ENCODE data around the gene HJURP. TPM values are rescaled to one million over a fixed set of nuclear protein-coding genes. Genes with fewer than 3 reads are reported as not detected.
"Not testable (repeated sequence)": the region's sequence is repeated elsewhere in the genome, so short reads cannot be mapped to it uniquely, and the experiment has no call there.

The HJURP gene, protein sequence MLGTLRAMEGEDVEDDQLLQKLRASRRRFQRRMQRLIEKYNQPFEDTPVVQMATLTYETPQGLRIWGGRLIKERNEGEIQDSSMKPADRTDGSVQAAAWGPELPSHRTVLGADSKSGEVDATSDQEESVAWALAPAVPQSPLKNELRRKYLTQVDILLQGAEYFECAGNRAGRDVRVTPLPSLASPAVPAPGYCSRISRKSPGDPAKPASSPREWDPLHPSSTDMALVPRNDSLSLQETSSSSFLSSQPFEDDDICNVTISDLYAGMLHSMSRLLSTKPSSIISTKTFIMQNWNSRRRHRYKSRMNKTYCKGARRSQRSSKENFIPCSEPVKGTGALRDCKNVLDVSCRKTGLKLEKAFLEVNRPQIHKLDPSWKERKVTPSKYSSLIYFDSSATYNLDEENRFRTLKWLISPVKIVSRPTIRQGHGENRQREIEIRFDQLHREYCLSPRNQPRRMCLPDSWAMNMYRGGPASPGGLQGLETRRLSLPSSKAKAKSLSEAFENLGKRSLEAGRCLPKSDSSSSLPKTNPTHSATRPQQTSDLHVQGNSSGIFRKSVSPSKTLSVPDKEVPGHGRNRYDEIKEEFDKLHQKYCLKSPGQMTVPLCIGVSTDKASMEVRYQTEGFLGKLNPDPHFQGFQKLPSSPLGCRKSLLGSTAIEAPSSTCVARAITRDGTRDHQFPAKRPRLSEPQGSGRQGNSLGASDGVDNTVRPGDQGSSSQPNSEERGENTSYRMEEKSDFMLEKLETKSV
- total RNA-seq, result 41.5 and 45.6 TPM in 2 replicates

DNA sequence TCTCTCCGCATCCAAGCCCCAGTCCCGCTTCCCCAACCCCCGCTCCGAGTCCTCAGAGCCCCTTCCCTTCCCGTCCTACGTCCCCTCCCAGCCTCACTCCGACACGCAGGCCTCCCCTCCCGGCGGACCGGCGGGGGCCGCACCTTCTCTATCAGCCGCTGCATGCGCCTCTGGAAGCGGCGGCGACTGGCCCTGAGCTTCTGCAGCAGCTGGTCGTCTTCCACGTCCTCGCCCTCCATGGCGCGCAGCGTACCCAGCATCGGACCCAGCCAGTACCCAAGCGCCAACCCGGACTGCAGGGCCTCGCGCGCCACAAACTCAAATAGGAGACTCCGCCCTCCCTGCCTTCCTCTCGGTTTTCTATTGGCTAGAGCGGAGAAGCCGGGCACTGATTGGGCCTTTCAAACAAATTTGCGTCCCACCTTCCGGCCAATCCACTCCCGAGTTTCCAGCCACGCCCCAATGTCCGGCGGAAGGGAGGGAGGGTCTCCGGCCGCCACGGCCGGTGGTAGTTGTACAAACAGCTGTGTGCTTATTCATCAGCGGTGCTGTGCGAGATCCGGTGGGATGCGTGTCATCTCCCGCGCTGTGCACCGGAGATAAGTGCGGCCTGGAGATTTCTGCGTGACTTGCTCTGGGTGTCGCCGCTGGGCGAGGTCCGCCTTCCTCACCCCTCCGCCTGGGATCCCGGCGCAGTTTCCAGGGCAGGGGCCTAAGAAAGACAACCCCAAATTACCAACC, at the start of gene HJURP:
Gene HJURP (minus strand): TSS at position 295 of the 741 bp plus-strand sequence. CDS start 35 bp downstream, at position 260.
- Mint-ChIP-seq H3K27ac (peak within 1 kb of the TSS; percentile 96), H3K9me3 (no peaks in the 10 kb centered on the region), H3K27me3 (peaks cover 2% of the 10 kb centered on the region), H3K4me3 (peak within 1 kb of the TSS; percentile 99), H3K4me1 (peaks cover 49% of the 10 kb centered on the region), H3K36me3 (ENCODE audit: low read depth) (peaks cover 26% of the 10 kb centered on the region)
- peak; percentile 99 for DNase-seq
- intact Hi-C loops (cut with micrococcal nuclease), result loop anchor here (1.0 to 10.0 kb wide), 2 partner anchors 14 to 300 kb away; partner anchors contain the start of gene MSL3B

DNA sequence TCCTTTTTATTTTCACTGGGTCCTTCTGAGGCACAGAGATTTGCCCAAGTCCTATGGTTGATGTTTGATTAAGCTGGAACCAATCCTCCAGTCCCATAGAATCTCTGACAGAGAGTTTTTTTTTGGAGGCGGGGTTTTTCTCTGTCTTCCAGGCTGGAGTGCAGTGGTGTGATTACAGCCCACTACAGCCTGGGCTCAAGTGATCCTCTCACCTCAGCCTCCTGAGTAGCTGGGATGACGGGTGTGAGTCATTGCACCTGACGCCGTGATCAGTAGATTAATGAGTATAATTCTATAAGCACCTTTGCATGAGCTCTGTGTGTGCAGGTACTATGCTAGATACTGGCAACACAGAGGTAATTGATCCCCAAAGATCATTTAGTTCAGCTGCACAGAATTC, 47.5 kb upstream of the HJURP start:
- H3K36me3 Mint-ChIP-seq (ENCODE audit: low read depth), result no peaks in the 10 kb centered on the region
- peaks cover 10% of the 10 kb centered on the region for H3K27me3 Mint-ChIP-seq
- no peak for DNase-seq
- no peak overlapping the region for H3K4me3 Mint-ChIP-seq
- no peaks in the 10 kb centered on the region for H3K9me3 Mint-ChIP-seq
- intact Hi-C loops (cut with micrococcal nuclease), result no loop called here
- no peak overlapping the region for H3K27ac Mint-ChIP-seq
- H3K4me1 Mint-ChIP-seq, result no peaks in the 10 kb centered on the region

DNA sequence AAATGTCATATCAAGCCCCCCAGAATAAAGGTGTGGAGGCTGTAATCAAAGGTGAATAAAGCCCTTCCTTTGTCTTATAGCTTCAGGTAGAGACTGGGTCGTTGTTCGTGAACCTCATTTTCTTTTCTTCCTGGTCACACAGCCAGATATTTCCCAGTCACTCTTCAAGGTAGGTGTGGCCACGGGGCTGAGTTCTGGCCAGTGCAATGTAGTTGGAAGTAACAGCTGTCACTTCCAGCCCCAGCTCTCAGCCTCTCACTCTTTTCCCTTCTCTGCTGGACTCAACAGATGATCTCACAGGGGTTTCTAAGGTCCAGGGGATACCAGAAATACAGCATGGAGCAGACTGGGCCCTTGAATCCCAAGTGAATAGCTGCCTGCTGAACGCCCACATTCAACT, 47.0 kb upstream of the HJURP start:
- Mint-ChIP-seq H3K27ac (no peak overlapping the region), H3K9me3 (no peaks in the 10 kb centered on the region), H3K4me1 (no peaks in the 10 kb centered on the region), H3K4me3 (no peak overlapping the region), H3K27me3 (peaks cover 10% of the 10 kb centered on the region), H3K36me3 (ENCODE audit: low read depth) (no peaks in the 10 kb centered on the region)
- no peak for DNase-seq
- intact Hi-C loops (cut with micrococcal nuclease), result no loop called here

DNA sequence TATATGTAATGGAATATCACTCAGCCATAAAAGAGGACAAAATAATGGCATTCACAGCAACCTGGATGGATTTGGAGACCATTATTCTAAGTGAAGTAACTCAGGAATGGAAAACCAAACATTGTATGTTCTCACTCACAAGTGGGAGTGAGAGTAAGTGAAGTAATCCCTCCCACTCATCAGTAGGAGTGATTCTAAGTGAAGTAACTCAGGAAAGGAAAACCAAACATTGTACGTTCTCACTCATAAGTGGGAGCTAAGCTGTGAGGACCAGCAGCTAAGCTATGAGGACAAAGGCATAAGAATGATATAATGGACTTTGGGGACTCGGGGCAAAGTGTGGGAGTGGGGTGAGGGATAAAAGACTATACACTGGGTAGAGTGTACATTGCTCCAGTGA, 41.9 kb upstream of the HJURP start:
- H3K36me3 Mint-ChIP-seq (ENCODE audit: low read depth); intact Hi-C loops (cut with micrococcal nuclease); H3K4me1 Mint-ChIP-seq; H3K27ac Mint-ChIP-seq; H3K4me3 Mint-ChIP-seq; DNase-seq; H3K9me3 Mint-ChIP-seq: not testable (repeated sequence)
- peaks cover 23% of the 10 kb centered on the region for H3K27me3 Mint-ChIP-seq

DNA sequence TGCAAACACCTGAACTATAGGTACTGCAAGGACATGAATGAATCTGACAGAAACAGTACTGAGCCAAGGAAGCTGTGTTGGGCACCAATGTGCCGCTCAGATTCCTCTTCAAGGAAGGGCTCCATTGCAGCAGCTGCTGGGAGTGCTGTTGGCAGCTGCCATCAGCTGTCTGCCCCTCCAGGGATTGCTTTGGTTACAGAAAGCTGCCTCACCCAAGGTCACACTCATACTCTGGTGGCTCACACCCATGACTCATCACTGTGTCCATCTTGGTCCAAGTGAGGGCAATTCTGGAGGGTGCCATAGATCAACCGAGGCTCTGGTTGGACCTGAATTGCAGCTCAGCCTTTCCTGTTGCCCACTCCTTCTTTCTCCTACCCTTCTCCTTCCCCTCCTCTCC, 38.5 kb upstream of the HJURP start:
- H3K4me3 Mint-ChIP-seq, result no peak overlapping the region
- peak; percentile 35 for DNase-seq
- intact Hi-C loops (cut with micrococcal nuclease), result no loop called here
- no peaks in the 10 kb centered on the region for H3K4me1 Mint-ChIP-seq
- peaks cover 3% of the 10 kb centered on the region for H3K9me3 Mint-ChIP-seq
- H3K27me3 Mint-ChIP-seq, result peaks cover 26% of the 10 kb centered on the region
- no peaks in the 10 kb centered on the region for H3K36me3 Mint-ChIP-seq (ENCODE audit: low read depth)
- no peak overlapping the region for H3K27ac Mint-ChIP-seq

DNA sequence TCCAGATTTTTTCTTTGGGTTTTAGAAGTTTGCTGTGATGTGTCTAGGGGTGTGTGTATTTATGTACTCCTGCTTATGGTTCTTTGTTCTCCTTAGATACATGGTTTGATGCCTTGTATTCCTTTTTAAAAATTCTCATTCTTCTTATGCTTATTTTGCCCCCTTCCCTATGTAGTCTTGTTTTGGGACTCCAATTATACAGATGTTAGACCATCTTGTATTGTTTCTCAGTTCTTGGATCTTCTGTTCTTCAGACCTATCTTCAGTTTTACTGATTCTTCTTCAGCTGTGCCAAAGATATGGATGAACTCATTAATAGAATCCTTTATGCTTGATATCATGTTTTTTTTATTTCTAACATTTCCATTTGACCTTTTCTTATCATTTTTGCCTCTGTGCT, 28.0 kb upstream of the HJURP start:
- no peak for DNase-seq
- intact Hi-C loops (cut with micrococcal nuclease), result no loop called here
- Mint-ChIP-seq H3K36me3 (ENCODE audit: low read depth) (no peaks in the 10 kb centered on the region), H3K4me3 (no peak overlapping the region), H3K4me1 (no peaks in the 10 kb centered on the region), H3K27me3 (peaks cover 14% of the 10 kb centered on the region), H3K9me3 (peaks cover 30% of the 10 kb centered on the region), H3K27ac (no peak overlapping the region)

DNA sequence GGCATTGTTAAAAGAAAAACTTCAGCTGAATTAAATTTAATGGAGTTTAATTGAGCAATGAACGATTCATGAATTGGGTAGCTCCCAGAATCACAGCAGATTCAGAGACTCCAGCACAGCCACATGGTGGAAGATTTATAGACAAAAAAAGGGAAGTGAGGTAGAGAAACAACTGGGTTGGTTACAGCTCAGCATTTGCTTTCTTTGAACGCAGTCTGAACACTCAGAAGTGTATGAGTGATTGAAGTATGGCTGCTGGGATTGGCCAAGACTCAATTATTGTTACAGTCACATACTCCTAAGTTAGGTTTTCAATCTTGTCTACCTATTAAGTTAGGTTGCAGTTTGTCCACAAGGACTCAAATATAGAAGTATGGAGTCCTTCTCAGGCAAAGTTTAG, 17.8 kb upstream of the HJURP start:
- intact Hi-C loops (cut with micrococcal nuclease); H3K4me3 Mint-ChIP-seq; H3K4me1 Mint-ChIP-seq; H3K27ac Mint-ChIP-seq; H3K36me3 Mint-ChIP-seq (ENCODE audit: low read depth); DNase-seq; H3K9me3 Mint-ChIP-seq: not testable (repeated sequence)
- H3K27me3 Mint-ChIP-seq, result peaks cover 41% of the 10 kb centered on the region

DNA sequence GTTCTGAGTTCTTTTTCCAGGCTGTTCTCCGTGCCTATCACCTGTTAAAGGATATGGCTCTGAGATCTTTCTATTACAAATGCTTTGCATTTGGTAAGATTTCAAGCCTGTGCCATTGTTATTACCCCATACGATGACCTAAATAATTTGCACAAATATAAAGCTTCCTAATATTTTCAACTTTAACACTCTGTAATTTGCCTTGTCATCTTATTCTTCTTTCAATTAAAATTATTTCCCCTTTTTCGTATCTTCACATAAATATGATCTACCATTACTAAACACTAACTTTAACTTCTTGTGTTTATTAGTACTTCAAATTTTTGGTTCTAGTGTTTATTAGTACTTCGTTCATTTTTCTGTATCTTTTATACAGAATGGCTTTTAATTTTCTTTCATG, 17.1 kb upstream of the HJURP start:
- no peak overlapping the region for H3K4me3 Mint-ChIP-seq
- H3K9me3 Mint-ChIP-seq, result peaks cover 6% of the 10 kb centered on the region
- peaks cover 41% of the 10 kb centered on the region for H3K27me3 Mint-ChIP-seq
- intact Hi-C loops (cut with micrococcal nuclease), result no loop called here
- H3K27ac Mint-ChIP-seq, result no peak overlapping the region
- H3K36me3 Mint-ChIP-seq (ENCODE audit: low read depth), result peaks cover 13% of the 10 kb centered on the region
- H3K4me1 Mint-ChIP-seq, result peaks cover 10% of the 10 kb centered on the region
- DNase-seq, result no peak

DNA sequence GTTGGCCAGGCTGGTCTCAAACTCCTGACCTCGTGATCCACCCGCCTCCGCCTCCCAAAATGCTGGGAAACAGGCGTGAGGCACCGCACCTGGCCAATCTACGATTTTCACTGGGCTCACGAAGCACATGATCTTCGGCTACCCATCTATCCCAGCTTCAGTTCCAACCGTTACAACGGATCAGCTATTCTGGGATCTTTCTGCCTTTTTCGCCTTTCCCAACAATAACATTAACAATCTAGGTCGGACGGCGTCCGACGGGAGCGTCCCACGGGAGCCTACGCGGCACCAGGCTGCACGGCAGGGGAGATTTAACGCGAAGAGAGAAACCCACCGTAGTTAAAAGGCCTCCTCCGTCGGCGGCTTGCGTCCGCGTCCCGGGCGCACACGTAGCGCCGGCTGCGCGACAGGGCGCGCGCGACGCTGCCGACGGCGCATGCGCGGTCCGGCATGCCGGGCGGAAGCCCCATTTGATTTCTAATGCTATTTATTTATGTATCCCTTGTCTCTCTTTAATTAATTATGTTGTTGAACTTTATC, 13.7 kb upstream of the HJURP start, which contains the start of gene MSL3B:
Gene MSL3B (minus strand): TSS at position 394 of the 540 bp plus-strand sequence.
- intact Hi-C loops (cut with micrococcal nuclease), result loop anchor here (1.0 kb wide), 1 partner anchor 14 kb away; the partner anchor contains the start of gene HJURP
- peak within 1 kb of the TSS; percentile 86 for H3K4me3 Mint-ChIP-seq

DNA sequence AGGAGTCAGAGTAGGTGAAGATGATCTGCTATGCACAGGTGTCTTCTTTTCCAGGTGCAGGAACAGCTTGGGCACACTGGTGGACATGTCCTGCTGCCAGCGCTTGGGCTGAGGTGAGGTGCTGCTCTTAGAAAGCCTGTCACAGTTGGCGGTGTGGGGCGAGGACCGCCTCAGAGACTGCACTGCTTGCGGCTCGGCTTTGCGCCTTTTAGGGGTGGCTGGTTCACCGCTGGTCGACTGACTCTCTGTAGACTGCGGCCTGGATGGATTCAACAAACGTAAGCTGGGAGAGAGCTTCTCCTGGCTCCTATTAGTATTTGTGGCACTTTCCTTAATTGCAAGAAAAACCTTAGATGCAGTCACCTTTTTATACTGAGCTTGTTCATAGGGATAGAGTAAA, 12.1 kb upstream of the HJURP start:
- no peak overlapping the region for H3K27ac Mint-ChIP-seq

More for the DNA sequence above, 13.7 kb upstream of the HJURP start, which contains the start of gene MSL3B:
- H3K27me3 Mint-ChIP-seq, result peaks cover 27% of the 10 kb centered on the region
- peak within 1 kb of the TSS; percentile 87 for H3K27ac Mint-ChIP-seq
- peaks cover 17% of the 10 kb centered on the region for H3K4me1 Mint-ChIP-seq
- peak; percentile 90 for DNase-seq
- H3K9me3 Mint-ChIP-seq, result peaks cover 6% of the 10 kb centered on the region
- H3K36me3 Mint-ChIP-seq (ENCODE audit: low read depth), result peaks cover 29% of the 10 kb centered on the region

DNA sequence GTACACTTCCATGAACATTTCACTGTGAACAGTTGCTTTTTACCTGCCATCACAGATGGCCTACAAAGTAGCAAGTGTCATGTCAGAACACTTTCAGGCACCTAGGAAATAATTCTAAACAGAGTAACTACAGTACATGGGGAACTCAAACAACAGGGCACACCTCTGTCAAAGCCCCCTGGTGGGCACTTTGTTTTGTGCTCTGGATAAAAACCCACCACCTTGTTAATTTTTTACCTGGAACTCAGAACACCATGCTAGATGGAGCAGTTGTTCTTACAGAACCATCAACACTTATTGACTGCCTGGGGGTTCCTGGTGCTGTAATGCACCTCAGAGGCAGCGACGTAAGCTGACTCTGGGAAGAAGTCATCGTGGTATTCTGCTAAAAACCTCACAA, 11.5 kb upstream of the HJURP start:
- H3K36me3 Mint-ChIP-seq (ENCODE audit: low read depth), result peaks cover 29% of the 10 kb centered on the region
- peaks cover 6% of the 10 kb centered on the region for H3K9me3 Mint-ChIP-seq
- intact Hi-C loops (cut with micrococcal nuclease), result no loop called here

More for the DNA sequence above, 12.1 kb upstream of the HJURP start:
- H3K36me3 Mint-ChIP-seq (ENCODE audit: low read depth), result peaks cover 29% of the 10 kb centered on the region
- H3K4me3 Mint-ChIP-seq, result no peak overlapping the region
- intact Hi-C loops (cut with micrococcal nuclease), result no loop called here
- peaks cover 17% of the 10 kb centered on the region for H3K4me1 Mint-ChIP-seq
- DNase-seq, result peak; percentile 55
- peaks cover 15% of the 10 kb centered on the region for H3K27me3 Mint-ChIP-seq
- peaks cover 6% of the 10 kb centered on the region for H3K9me3 Mint-ChIP-seq

DNA sequence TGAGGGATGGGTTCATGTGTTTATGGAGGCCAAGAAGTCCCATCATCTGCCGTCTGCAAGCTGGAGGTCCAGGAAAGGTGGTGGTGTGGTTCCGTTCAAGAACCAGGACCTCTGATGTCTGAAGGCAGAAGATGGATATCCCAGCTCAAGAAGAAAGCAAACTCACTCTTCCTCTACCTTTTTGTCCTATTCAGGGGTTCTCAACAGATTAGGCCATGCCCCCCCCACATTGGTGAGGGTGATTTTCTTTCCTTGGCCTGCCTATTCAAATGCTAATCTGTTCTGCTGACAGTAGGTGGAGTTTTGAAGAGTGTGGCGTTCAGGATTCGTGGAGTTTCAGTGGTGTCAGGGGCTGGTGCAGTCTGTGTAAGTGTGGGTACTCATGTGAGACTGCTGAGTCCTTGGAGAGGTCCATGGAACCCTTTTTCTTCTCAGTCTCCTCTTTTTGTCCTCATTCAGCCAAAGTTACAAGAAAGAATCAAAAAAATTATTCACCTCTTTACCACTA, 8.0 kb upstream of the HJURP start:
- no peak overlapping the region for H3K27ac Mint-ChIP-seq

More for the DNA sequence above, 11.5 kb upstream of the HJURP start:
- peaks cover 17% of the 10 kb centered on the region for H3K4me1 Mint-ChIP-seq
- peaks cover 12% of the 10 kb centered on the region for H3K27me3 Mint-ChIP-seq
- no peak overlapping the region for H3K4me3 Mint-ChIP-seq
- DNase-seq, result peak; percentile 64
- H3K27ac Mint-ChIP-seq, result no peak overlapping the region

DNA sequence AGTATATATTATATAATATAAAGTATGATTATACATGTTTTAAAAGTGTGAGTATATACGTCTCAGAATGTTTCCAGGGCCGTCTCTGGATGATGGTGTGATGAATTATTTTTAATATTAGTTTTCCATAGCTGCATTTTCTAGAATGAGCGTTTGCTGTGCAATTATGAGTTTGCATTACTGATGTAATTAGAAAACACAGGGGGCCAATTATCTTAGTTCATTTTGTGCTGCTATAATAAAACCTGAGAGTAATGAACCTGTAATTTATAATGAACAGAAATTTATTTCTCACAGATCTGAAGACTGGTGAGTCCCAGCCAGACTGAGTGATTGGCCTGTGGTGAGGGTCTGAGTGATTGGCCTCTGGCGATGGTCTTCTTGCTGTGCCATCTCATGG, 4.0 kb upstream of the HJURP start:
- peaks cover 12% of the 10 kb centered on the region for H3K27me3 Mint-ChIP-seq
- H3K9me3 Mint-ChIP-seq, result no peaks in the 10 kb centered on the region
- intact Hi-C loops (cut with micrococcal nuclease), result loop anchor here (10.0 kb wide), 1 partner anchor 304 kb away; no protein-coding TSS in a partner anchor
- H3K4me3 Mint-ChIP-seq, result no peak overlapping the region
- H3K4me1 Mint-ChIP-seq, result peaks cover 23% of the 10 kb centered on the region
- DNase-seq, result peak; percentile 33
- no peak overlapping the region for H3K27ac Mint-ChIP-seq
- H3K36me3 Mint-ChIP-seq (ENCODE audit: low read depth), result peaks cover 8% of the 10 kb centered on the region

More for the DNA sequence above, 8.0 kb upstream of the HJURP start:
- no peaks in the 10 kb centered on the region for H3K9me3 Mint-ChIP-seq
- peaks cover 23% of the 10 kb centered on the region for H3K36me3 Mint-ChIP-seq (ENCODE audit: low read depth)
- DNase-seq, result peak; percentile 44
- peaks cover 18% of the 10 kb centered on the region for H3K4me1 Mint-ChIP-seq
- no peak overlapping the region for H3K4me3 Mint-ChIP-seq
- intact Hi-C loops (cut with micrococcal nuclease), result no loop called here
- peaks cover 12% of the 10 kb centered on the region for H3K27me3 Mint-ChIP-seq
